HG03575 (cell line): ENCODE results near the gene KAT6B.

Source experiments
- ATAC-seq: cut with Tn5 transposase; IDR thresholded peaks from one replicate; pipeline ENCODE4 v1.9.1; 2021; ENCODE audit not compliant: unreplicated experiment, insufficient number of reproducible peaks, low FRiP score; ENCODE audit errors: extremely low read depth

The KAT6B gene

DNA sequence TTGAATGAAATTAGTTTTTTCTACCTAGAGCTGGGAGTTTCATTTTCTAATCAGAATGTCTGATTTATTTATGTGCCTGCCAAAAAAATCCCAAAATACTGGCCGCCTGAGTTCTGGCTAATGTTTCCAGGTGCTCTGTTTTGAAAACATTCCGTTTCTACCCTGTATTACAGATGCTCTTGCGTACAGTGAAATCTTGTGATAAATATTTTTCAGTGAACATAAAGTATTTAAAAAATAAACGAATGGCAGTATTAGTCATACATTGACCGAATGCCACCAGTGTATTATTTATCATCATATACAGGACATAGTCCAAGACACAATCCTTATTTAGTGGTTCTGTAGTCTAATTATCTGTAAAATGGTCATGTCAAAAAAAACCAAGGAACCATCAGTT lies 102.8 kb downstream of the KAT6B start:
- no peak for ATAC-seq

DNA sequence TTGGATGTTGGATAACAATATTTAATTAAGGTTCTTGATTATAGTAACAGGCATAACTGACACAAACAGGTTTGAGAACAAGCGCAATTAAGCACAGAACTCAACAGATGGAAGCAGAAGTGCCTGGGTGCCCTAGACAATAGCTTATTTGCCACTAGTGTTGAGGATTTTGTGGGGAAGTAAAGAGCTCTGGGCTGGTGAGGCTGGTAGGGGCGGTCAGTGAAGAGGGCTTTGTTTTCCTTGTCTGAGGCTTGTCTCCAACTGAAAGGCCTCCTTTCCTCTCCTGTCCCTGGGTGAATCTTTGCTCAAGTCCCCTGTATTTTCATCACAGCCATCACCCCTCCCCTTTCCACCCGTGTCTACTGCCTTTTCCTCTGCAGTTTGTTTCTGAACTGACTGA lies 104.6 kb downstream of the KAT6B start:
- ATAC-seq: no peak

DNA sequence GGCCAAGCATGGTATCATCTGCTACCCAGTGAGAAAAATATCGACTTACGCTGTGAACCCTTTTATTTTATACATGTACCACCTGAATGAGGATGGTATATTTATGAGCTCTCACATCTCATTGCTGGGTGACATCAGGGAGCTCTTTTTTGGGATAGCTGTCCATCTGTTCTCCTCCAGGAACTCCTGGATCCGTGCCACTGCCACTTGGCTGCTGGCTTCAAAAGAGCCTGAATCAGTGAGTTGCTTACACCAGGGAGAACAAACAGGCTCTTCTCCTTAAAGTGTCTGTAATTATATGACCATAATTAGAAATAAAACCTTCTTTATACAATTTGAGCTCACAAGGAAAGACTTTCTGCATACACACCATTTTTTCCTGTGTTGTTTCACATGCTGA lies 106.2 kb downstream of the KAT6B start:
- ATAC-seq: no peak

GRCh38 chr10:74934100-74934812 lies 107.9 kb downstream of the KAT6B start:
- ATAC-seq: no peak

- no peak for ATAC-seq
Observed at GRCh38 chr10:74936577-74937265, 110.3 kb downstream of the KAT6B start.

GRCh38 chr10:74937266-74937856 lies 111.0 kb downstream of the KAT6B start:
- no peak for ATAC-seq

DNA sequence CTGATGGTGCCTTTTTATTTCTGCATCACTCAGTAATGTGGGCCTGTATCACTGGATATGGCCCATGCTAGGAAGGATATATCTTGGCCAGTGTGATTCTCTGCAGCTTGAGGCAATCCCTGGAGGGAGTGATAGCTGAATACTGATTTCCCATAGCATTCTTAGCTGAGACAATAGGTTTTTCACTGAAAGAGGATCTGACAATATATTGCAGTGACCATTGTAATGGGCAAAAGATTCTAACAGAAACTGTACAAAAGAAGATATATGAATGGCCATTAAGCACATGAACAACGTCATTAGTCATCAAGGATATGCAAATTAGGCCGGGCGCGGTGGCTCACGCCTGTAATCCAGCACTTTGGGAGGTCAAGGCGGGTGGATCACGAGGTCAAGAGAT lies 117.8 kb downstream of the KAT6B start:
- no peak for ATAC-seq

- no peak for ATAC-seq
Observed at GRCh38 chr10:74947781-74948401, 121.5 kb downstream of the KAT6B start.

DNA sequence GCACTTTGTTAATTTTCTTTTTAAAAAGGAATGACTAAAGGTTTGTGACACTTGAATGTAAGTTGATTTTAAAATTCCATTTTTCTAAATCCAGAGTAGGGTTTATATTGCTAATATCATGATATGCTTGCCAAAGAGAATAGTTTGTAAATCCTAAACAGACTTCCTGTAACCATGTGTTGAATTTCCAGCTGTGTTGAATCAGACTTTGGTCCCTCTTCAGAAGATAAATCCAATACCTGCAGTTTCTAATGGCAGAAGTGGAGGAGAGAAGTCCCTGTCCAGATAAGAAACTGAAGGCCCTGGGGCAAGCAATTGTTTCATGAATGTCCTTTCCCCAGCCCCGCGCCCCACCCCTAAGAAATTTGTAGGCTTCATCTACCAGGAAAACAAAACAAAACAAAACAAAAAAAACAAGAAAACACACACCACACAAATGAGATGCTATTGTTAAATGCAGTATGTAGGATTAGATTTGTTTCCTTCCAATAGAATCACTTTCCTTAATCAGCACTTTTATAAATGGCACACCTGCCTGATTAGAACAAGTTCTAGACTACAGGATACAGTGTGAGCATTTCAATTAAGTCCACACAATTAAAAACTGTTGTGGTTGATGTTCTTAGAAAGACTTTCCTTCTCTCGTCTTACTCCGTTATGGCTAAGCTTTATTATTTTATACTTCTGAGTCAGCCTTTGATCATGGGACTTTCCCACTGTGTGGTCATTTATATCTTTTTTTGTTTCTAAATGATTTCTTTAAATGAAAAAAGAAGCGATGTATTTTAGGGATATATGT lies 122.8 kb downstream of the KAT6B start:
- ATAC-seq: no peak

- no peak for ATAC-seq
Observed at GRCh38 chr10:74949843-74950765, 123.7 kb downstream of the KAT6B start.

DNA sequence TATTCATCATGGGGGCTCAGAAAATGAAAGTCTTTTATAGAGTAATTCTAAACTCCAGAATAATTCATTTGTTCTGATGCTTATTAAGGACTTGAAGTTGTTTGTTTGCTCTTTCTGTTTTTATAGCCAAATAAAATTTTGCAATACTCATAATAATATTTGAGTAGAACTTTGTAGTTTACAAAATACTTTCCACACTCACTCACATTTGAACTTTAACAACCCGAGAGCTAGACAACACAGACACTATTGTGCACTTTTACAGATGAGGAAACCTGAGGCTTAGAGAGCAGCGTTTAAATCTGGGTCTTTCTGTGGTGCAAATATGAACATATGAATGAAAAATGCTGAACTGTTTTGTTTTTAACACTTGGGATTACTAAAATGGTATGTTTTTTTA lies 126.8 kb downstream of the KAT6B start:
- ATAC-seq: no peak

DNA sequence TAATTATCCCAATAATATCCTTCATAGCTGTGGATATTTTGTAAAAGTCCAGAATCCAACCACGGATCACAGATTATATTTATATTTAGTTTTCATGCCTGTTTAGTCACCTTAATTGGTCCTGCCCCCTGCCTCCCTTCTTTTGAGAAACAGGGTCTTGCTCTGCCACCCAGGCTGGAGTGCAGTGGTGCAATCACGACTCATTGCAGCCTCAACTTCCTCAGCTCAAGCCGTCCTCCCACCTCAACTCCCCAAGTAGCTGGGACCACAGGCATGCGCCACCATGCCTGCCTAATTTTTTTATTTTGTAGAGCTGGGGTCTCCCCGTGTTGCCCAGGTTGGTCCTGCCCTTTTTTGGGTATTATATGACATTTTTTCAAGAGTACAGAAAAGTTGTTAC lies 129.4 kb downstream of the KAT6B start:
- ATAC-seq: no peak

DNA sequence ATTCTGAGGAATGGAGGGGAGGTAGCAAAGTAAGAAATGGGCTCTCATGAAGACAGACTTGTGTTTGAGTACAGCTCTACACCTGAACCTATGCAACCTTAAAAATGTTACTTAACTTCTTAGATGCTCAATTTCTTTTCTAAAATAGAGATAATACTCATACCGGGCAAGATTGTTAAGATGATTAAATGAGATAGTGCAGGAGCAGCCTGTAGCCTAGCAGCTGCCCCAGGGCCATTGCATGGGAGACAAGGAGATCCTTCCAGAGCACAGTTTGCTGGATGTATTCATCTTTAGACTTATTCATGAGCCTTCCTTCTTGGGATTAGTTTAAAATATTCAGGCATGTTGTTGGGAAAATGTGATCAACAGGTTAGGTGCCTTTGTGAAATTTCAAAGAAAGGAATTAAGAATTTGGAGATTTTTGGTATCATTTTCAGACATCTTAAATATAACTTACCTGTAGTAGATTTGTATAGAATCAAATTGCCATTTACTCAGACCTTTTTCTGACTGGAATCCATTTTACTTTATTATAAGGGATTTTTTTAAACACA lies 130.2 kb downstream of the KAT6B start:
- no peak for ATAC-seq

DNA sequence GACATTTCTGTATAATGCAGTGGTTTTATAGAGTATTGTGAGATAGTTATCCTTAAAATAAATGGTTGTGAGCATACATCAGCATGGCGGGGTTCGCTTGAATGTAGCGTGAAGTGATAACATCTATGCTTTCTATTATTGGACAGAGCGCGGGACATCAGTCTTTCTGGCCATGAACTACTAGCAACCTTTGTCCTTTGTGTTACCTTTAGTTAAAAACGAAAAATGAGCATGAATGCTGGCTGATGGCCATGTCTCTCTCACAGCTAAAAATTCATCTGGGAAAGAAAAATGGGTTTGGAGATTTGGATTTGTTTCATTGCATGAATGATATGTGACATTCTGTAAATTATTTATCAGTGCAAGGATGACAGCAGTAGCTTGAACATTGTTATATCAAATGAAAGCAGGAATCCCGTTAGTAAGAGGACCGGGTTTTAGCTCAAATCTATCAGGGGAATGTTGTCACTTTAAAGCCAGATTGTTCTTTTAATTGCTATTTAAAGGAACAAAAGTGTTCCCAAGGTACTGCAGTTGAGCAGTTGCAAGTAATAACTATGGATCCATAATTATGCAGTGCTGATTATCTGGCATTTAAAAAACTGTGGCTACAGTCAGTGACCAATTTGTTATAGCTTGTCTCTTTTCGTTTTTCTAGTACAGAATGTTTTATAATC lies 131.0 kb downstream of the KAT6B start:
- no peak for ATAC-seq

- ATAC-seq: no peak
Observed at GRCh38 chr10:74958316-74958715, 131.9 kb downstream of the KAT6B start.

DNA sequence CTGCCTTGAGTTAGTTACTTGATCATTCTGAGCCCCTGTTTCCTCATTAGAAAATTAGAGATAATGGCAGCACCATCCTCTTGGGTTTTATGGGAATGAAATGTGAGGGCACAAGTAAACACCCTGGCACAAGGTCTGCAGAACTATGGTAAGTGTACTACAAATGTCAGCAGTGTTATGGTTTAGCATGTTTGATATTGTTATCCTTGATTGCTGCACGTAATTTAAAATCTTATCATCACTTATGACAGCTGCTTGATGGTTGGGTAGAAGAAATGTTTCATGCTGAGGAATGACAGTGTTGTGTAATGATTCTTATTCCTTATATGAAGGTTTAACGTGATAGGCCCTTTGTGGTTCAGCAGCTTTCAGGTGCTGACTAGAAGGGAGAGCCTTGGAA lies 134.3 kb downstream of the KAT6B start:
- ATAC-seq: no peak

DNA sequence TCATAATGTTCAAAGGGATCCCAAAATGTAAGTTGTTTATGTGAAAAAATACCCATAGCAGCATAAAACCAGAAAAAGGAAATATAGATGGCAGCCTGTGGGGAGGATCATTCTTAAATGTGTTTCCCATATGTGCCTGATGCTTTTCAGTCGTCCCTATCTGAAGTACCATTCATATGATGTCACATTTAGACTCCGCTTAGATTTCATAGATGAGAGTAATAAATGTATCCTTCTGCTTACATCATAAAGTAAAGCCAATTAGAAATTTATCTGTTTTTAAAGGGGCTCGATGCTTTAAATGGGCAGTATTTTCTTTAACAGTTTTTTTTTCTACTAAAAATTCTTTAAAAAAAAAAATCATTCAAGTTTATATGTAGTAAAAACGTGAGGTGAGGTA lies 136.1 kb downstream of the KAT6B start:
- no peak for ATAC-seq
